HG02938 (cell line): ENCODE results near the gene TMC8.
"Not testable (repeated sequence)": the region's sequence is repeated elsewhere in the genome, so short reads cannot be mapped to it uniquely, and the experiment has no call there.

Experiments
- ATAC-seq: cut with Tn5 transposase; IDR thresholded peaks from one replicate; pipeline ENCODE4 v1.9.1; 2021; ENCODE audit warnings: mild to moderate bottlenecking, moderate library complexity; ENCODE audit not compliant: unreplicated experiment

The TMC8 gene, protein sequence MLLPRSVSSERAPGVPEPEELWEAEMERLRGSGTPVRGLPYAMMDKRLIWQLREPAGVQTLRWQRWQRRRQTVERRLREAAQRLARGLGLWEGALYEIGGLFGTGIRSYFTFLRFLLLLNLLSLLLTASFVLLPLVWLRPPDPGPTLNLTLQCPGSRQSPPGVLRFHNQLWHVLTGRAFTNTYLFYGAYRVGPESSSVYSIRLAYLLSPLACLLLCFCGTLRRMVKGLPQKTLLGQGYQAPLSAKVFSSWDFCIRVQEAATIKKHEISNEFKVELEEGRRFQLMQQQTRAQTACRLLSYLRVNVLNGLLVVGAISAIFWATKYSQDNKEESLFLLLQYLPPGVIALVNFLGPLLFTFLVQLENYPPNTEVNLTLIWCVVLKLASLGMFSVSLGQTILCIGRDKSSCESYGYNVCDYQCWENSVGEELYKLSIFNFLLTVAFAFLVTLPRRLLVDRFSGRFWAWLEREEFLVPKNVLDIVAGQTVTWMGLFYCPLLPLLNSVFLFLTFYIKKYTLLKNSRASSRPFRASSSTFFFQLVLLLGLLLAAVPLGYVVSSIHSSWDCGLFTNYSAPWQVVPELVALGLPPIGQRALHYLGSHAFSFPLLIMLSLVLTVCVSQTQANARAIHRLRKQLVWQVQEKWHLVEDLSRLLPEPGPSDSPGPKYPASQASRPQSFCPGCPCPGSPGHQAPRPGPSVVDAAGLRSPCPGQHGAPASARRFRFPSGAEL

DNA sequence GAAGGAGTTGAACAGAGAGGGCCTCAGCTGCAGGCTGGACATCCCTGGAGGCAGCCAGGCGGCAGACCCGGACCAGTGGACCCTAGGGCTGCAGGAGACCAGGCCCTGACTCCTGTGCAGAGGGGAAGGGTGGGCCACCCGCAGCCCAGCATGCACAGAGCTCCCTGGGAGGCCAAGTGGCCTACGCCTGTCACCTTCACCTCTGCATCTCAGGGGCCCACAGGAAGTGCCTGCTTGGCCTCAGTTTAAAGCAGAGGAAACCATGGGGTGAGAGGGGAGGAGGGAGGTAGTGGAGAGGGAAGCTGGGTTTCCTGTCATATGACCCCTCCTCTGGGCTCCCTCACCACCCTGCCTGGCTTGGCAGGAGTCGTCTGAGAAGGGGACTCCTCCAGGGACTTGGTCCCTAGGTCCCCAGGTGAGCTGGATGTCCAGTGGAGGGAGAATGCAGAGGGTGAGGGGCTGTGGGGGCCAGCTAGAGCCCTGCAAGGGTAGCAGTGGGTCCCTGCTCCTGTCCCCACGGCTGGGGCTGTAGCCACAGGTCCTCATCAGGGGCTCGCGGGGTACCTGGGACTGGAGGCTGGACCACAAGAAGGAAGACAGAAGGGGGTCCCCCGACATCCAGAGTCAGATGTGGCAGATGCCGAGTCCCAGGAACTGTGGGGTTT, at the start of gene TMC8:
TSS of gene TMC8 (plus strand) at position 335 of the 665 bp plus-strand sequence. CDS start 818 bp downstream, outside the sequence.
- ATAC-seq = no peak

DNA sequence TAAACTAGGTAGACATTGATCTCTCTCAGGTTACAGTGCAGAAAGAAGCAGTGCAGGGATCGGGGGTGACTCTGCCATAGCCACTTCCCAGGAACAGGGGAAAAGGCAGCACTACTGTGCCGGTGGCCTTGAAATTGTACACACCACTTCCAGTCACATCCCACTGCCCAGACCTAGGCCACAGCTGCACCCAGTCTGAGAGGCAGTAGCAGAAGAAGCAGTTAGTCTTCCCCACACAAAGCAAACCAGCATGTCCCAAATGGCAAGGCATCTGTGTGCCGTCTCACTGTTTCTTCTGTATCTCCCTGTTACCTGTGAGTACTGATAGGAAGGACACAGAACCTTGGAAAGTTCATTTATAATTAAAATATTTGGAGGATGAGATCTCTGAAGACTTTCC, 49.0 kb upstream of the TMC8 start:
- ATAC-seq = no peak

DNA sequence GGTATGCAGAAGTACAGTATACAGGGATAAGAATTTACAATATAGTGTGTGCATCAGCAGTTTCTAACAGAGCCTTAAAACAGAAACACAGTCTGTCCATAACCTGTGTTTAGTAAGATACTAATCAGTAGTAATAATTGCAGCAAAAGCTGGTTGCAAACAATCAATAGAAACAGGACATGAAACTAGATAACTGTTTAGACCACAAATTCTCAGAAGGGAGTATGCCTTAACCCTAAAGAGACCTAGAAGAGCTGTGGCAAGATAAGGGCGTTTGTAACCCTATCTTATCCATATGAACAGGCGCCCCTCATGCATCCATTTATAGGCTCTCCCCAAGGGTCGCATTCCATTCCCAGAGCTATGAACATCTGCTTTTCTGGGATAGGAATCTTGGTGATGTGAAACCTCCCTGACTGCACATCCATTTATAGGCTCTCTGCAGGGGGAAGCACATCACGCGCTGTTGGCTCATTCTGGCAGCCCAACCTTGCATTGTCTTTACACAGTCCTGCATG, 48.2 kb upstream of the TMC8 start:
- ATAC-seq = not testable (repeated sequence)

DNA sequence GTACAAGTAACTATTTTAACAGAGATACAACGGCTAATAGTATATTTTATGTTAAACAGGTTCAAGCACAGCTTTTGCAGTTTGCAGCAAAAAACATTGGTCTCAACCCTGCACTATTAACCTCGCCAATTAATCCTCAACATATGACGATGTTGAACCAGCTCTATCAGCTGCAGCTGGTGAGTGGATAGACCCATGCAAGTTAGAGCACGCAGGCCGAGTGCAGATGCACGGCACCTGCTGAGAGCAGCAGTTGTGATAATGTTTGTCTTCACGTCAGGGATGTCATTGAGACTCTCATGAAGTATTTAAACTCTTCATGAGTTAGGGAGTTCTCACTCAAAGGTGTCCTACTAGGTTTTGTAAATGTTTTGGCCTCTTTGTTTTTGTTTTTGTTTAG, 47.6 kb upstream of the TMC8 start:
- ATAC-seq = no peak

DNA sequence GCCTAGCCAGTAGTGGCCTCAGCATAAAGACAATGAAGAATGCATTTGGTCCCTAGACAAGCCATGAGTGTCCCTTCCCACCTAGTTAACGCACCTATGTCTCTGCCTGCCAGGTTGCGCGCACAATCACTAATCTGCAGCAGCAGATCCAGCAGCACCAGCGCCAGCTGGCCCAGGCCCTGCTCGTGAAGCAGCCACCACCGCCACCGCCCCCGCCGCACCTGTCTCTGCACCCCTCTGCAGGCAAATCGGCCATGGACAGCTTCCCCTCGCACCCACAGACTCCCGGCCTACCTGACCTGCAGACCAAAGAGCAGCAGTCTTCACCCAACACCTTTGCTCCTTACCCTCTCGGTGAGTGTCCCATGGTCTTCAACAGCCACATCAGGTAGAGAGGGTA, 43.8 kb upstream of the TMC8 start:
- no peak for ATAC-seq

DNA sequence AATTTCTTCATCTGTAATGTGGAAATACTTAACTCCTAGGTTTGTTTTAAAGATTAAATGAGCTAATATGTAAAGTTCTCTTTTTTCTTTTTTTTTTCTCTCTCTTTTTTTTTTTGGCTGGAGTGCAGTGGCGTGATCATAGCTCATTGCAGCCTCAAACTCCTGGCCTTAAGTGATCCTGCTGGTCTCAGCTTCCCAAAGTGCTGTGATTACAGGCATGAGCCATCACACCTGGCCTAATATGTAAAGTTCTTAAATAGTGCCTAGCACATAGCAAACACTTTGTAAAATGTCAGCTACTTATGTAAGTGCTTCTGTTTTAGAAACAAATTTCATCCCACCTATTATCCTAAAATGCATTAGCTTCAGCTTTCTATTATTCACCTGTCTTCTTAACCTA, 42.0 kb upstream of the TMC8 start:
- ATAC-seq = no peak

DNA sequence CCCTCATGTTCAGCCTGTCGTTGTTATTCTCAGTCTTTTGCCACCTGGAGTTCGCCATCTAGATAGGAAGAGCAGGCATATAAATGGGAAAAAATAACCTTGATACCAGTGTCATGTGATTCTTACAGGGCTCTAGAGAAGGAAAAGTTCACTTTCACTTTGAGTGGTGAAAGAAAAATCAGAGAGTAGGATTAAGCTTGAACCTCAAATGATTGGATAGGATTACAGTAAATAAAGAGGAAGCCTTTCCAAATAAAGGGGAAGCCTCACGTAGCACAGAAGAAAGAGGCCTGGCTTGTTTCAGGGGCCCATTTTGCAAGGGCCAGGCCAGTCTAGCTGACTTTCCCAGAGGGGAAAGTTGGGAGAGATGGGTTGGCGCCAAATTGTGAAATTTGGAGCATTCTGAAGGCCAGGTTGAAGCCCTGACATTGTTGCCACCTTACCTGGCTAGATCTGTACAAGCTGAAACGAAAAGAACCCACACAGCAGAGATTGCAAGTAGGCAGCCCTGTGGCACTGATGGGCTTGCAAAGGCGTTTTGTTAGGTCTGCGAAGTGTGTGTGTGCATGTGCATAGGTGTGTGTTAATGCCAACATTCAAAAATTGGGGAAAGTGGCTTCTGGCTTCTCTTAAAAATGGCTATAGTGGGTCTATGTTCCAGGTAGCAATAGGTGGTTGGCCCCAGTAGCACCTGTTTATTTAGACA, 40.8 kb upstream of the TMC8 start:
- no peak for ATAC-seq

DNA sequence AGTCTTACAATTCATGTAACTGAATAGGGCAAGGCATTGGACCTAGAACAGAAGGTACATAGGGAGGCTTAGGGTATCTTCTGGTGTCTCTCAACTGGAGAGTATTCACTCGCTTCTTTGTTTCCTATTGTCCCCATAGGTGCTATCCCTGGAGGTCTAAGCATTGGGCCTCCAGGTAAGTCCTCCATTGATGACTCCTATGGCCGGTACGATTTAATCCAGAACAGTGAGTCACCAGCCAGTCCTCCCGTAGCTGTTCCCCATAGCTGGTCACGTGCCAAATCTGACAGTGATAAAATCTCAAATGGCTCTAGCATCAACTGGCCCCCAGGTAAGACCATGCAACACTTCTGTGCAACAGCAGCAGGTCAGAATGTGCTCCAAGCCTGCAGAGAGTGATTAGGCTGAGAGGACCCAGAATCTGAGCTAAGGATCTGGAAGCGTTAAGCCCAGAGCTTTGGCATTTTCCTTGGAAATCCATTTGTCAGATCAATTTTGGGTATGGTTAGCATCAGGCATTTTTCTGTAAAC, 37.7 kb upstream of the TMC8 start:
- ATAC-seq = no peak

DNA sequence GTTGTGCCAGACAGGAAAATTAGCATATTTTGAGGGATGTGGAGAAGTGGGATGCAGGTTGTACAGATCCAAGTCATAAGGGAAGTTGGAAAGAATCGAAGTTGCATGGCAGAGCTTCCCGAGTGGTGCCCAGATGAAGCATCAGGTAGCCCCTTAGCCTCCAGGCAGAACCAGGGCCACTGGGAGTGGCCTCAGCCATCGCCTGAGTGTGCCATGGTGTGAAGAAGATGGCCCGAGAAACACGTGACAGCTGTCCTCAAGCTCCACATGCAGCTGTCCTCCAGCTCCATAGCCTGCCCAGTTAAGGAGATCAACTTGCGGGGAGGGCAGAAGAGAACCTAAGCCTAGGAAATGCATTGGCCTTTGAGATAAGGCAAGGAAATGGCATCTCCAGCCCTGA, 35.5 kb upstream of the TMC8 start:
- no peak for ATAC-seq

DNA sequence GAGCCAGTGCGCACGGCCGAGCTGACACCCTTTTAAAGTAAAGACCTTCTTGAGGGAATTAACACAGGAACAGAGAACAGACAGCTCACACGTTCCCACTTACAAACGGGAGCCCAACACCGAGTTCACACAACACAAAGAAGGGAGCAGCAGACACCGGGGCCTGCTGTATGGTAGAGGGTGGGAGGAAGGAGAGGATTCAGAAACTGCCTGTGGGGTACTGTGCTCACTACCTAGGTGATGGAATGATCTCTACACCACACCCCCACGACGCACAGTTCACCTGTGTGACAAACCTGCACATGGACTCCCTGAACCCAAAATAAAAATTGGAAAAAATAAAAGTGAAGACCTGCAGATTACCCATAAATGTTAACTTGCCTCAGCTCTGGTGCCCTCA, 34.5 kb upstream of the TMC8 start:
- ATAC-seq = no peak

DNA sequence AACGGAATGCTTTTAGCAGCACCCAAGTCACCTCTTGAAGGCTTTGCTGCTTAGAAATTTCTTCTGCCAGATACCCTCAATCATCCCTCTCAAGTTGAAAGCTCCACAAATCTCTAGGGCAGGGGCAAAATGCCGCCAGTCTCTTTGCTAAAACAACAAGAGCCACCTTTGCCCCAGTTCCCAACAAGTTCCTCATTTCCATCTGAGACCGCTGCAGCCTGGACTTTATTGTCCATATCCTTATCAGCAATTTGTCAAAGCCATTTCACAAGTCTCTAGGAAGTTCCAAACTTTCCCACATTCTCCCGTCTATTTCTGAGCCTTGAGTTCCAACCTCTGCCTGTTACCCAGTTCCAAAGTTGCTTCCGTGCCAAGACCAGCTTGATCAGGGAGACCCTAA, 29.5 kb upstream of the TMC8 start:
- no peak for ATAC-seq

DNA sequence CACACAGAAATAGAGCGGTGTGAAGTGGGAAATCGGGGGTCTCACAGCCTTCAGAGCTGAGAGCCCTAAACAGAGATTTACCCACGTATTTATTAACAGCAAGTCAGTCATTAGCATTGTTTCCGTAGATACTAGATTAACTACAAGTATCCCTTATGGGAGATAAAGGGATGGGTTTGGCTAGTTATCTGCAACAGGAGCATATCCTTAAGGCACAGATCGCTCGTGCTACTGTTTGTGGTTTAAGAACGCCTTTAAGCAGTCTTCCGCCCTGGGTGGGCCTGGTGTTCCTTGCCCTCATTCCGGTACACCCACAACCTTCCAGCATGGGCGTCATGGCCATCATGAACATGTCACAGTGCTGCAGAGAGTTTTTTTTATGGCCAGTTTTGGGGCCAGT, 29.0 kb upstream of the TMC8 start:
- no peak for ATAC-seq

DNA sequence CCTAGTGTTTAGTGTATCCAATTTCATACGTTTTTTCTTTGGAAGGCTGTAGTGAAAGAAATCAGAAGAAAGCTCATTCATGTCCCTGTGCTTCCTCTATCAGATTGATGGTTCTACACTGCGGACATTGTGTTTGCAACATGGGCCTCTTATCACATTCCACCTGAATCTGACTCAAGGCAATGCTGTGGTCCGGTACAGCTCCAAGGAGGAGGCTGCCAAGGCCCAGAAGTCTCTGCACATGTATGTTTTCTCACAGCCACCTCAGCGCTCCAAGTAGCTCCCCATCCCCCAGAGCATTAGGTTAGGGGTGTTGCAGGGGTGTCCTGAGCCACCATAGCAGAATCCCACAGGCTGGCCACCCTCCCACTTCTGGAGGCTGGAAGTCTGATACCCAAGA, 27.3 kb upstream of the TMC8 start:
- no peak for ATAC-seq

DNA sequence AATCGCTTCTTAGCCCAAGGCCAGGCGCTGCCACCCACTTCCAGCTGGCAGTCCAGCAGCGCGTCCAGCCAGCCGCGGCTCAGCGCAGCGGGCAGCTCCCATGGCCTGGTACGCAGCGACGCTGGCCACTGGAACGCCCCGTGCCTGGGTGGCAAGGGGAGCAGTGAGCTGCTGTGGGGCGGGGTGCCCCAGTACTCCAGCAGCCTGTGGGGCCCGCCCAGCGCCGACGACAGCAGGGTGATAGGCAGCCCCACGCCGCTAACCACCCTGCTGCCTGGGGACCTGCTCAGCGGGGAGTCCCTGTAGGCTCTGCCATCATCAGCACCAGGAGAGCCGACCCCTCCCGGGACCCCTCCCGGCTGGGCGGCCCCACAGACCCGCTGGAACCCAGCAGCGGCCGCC, 26.0 kb upstream of the TMC8 start:
- no peak for ATAC-seq

DNA sequence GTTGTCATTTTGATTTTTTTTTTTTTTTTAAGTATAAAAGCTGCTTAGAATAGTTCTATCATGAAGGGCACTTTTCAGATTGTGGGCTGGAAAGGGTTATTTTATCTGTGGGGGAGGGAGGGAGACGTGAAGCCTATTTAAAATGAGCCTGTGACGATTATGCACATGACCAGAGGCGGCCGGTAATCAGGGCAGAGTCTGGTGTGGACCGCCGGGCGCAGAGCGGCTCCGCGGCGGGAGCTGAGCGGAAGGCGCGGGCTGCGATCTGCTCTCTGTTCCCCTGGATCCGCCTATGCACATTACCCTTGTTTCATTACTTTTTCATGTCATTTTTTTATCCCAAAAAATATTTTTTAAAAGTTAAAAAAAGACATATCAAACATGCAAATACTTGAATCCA, 25.5 kb upstream of the TMC8 start:
- no peak for ATAC-seq

DNA sequence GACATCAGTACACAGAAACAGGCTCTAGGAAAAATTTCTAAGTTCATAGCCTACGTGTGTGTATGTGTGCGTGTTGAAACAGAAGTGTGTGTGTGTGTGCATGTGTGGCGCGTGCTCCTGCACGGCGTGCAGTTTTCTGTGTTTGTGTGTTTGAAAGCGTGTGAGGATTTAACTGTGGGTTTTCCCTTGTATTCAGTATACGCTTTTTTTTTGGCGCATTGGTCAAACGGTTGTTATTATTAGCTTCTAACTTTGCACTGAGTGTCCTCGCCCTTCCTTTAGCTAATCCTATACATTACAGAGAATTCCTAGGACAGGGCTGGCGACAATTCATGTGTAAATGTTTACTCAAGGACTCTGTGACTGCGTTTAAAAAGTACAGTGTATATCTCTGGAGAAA, 25.0 kb upstream of the TMC8 start:
- ATAC-seq = no peak

DNA sequence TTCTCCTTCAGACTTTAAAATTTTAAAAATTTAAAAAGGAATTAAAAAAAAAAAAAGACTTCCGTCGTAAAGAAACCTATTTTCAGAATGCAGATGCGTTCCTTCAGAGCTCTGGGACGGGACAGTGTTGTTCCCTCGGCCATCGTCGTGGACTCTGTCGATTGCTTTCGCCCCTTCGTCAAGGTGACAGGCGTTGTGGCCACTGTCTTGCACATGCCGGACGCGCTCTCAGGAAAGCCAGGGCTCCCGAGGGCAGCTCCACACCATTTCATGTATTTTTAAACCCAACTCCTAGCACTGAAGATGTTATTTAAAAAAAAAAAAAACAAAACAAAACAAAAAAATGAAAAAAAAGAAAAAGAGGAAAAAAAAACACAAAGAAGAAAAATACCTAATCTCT, 24.4 kb upstream of the TMC8 start:
- no peak for ATAC-seq

DNA sequence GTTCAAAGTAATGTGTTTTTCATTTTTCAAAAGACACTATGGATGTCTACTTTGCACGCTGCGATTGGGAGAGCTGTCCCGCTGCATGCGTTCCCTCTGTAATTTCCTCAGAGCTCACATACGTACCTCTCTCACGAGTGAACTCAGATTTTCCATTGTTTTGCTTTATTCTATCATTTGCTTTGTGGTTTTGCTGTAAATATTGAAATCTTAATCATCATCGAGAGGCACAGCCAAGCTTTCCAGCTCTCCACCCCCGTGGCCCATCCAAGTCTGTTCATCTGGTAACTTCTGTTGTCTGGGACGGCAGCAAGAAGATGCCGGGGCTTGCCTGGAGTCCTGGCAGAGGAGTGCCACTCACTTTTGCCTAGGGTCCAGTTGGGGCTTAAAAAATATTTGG, 23.1 kb upstream of the TMC8 start:
- ATAC-seq = no peak

DNA sequence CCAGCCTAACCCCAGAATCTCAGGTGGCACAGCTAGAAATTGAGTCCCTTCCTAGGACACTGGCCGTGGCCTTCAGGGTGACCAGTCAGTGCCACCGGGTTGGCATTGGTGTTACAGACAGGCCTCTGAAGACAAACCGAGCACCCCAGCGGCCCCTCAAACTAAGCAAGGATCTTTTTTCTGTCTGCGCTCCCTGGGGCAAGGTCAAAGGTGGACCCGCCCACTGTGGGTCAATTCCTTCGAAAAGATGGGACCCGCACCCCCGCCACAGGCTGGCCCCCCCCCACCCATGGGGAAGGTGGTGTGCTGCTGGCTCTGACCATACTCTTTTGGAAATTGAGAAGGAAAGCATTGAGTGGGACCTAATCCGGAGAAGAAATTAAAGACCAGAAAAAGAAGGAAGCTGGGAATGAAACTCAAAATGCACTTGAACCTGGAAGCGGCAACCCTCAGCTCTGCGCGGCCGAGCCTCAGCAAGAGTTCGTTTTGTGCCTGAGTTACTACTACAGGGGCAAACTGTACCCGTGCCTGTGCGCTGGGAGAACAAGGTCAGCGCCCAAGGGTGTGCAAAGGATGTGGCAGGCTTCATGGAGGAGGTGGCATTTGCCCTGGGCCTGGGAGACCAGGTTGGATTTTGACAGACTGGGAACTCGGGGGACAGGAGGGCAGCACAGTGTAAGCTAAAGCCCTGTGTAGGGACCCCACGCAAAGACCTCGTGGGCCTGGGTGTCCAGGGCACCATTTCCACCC, 22.4 kb upstream of the TMC8 start:
- no peak for ATAC-seq
